Ecto neural progenitor cell (in vitro differentiated cells): ENCODE results near the gene PAN2.
"Not testable (repeated sequence)": the region's sequence is repeated elsewhere in the genome, so short reads cannot be mapped to it uniquely, and the experiment has no call there.

ENCODE experiments used
- DNase-seq: peaks from one replicate; pipeline ENCODE4 v3.0.0-alpha.2; 2018; ENCODE audit warnings: low spot score

PAN2 gene

DNA sequence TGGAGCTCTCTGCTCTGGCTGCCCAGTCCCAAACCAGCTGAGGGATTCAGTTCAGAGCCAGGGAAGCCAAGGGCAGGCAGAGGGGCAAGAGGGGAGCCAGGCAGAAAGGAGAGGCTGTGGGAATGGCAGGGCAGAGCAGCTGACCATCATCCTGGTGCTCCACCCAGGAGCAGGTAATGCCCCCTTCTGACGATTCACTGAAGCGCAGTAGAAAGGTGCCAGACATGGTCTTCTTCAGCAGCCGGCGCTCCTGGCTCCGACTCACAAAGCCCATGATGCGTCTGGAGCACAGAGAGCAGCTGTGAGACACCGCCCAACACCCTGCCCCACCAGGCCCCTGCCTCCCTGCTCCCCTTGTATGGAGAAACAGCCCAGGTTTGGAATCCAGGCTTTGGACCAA lies 12.9 kb upstream of the PAN2 start:
- DNase-seq: no peak

DNA sequence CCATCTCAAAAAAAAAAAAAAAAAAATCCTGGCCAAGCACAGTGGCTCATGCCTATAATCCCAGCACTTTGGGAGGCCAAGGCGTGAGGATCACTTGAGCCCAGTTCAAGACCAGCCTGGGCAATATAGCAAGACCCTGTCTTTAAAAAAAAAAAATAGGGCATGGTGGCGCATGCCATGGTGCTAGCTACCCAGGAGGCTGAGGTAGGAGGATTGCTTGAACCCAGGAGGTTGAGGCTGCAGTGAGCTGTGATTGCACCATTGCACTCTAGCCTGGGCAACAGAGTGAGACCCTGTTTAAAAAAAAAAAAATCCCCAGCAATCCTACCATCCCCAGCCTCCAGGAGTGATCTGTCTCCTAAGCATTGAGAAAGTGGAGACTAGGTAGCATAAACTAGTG lies 8.5 kb upstream of the PAN2 start:
- DNase-seq: not testable (repeated sequence)

DNA sequence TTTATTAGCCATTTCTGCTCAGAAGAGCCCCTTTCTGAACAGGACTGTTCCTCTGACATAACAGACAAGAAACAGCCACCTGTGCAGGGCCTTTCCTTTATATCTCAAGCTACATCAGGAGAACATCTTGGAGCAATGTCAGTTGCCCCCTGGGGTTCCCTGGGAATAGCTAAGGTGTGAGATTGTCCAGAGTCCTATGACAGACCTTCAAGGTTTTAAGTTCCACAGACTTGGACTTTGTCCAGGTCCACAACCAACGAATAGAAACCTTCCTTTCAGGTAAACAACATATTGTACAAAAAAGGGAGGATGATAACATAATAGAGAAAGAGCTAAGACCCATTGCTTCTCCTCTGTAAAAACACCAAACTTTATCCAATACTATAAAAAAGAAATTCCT lies 7.8 kb upstream of the PAN2 start:
- no peak for DNase-seq

DNA sequence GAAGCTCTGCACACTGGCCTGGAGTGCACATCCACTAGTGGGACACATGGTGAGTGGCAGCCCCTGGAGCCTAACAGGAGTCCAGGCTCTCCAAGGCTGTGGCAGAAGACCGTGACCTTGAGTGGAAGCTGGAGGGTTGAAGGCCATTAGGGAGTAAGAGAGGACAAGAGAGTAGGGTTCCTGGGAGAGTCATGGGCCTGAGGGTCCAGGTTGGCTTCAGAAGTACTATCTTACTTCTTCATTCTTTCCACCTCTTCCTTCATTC lies 5.3 kb upstream of the PAN2 start:
- no peak for DNase-seq

DNA sequence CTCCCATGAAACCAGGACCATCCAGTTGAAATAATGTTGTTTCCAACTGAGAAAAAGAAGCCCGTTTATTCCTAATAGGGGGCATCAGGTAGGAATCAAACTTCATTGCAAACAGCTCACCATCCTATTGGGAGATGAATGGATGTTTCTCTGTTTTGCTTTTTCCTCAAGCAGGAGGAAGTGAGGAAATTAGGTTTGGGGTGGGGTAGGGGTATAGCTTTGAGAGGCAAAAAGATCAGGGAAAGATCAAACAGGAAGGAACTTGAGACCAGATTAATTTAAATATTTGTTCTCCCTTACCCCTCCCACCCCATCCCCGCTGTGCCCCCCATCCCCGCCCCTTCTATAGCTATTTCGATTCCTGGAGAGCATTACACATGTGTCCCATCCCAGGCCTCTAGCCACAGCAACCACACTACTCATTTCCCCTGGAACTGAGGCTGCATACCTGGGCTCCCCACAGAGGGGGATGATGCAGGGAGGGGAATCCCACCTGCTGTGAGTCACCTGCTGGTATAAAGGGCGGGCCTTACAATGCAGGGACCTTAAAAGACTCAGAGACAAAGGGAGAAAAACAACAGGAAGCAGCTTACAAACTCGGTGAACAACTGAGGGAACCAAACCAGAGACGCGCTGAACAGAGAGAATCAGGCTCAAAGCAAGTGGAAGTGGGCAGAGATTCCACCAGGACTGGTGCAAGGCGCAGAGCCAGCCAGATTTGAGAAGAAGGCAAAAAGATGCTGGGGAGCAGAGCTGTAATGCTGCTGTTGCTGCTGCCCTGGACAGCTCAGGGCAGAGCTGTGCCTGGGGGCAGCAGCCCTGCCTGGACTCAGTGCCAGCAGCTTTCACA lies 4.7 kb upstream of the PAN2 start, which contains the start of gene IL23A:
Gene IL23A (plus strand): TSS at position 577 of the 850 bp plus-strand sequence. CDS start 161 bp downstream, at position 738.
- DNase-seq: no peak

DNA sequence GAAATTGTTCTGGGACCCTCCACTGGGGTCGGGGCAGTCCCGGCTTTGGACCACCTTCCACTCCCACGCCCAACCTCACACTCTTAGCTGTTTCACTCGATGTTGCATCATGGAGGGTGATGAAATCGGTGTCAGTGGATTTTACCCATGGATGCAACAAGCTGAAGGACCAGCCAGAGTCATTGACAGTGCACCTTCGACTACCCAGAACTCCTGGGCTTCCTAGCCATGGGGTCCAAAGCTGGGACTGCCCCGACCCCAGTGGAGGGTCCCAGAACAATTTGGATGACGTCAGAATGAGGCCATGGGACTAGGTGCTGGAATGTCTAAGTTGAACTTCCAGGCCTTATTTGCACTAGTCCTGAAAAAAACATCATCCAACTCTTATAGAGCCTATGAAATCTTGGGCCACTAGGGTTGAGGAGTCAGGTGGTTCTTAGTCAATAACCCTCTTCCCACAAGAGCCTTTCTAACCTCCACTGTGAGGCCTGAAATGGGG lies 4.0 kb upstream of the PAN2 start:
- DNase-seq: no peak

DNA sequence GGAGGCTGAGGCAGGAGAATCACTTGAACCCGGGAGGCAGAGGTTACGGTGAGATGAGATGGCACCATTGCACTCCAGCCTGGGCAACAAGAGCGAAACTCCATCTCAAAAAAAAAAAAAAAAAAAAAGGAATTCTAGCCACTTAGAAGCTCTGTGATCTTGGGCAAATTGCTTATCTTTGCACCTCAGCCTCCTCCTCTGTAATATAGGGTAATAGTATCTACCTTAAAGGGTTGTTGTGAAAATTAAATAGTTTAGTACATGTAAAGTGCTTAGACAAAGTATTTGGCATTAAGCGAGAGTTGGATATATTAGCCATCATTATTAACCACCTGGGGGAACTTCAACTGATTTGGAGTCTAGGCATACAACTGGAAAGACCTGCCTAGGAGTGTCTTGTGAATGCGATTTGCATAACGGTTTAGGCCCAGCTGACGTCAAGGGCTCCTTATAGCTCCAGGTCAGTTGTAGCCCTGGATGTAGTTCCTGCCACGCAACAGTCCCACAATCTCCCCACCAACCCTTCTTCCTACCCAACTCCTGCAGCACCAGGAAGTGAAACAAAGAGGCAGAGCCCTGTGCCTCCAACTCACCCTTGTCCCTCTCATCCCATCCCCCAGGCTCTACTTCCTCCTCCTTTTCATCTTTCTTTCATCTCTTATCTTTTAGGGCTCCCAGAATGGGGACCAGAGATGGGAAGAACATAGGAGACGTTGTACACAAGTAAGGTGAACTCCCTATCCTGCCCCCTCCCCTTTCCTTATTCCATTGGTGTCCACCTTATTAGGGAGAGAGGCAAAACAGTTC lies 2.8 kb upstream of the PAN2 start:
- DNase-seq: no peak

DNA sequence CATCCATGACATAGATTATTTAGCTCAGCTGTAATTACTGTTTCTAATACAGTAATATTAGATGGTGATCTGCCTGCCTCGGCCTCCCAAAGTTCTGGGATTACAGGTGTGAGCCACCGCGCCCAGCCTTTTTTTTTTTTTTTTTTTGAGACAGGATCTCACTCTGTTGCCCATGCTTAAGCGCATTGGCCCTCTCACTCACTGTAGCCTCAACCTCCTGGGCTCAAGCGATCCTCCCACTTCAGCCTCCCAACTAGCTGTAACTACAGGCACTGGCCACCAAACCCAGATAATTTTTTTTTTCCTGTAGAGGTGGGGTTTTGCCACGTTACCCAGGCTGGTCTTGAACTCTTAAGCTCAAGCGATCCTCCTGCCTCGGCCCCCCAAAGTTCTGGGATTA lies 1.7 kb upstream of the PAN2 start:
- not testable (repeated sequence) for DNase-seq

DNA sequence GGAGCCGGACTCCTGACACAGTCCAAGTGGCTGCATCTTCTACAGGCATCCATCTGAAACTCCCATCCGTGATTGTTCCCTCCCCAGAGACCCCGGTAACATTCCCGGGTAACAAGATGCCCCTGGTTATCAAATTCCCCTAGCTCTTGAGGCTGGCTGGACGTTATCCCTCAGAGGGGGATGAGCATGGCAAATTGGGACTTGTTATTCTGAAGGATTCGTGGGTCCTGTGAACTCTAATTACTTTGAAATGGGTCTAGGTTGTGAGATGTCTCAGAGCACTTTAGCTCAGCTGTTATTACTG lies 642 bp upstream of the PAN2 start:
- DNase-seq: no peak

DNA sequence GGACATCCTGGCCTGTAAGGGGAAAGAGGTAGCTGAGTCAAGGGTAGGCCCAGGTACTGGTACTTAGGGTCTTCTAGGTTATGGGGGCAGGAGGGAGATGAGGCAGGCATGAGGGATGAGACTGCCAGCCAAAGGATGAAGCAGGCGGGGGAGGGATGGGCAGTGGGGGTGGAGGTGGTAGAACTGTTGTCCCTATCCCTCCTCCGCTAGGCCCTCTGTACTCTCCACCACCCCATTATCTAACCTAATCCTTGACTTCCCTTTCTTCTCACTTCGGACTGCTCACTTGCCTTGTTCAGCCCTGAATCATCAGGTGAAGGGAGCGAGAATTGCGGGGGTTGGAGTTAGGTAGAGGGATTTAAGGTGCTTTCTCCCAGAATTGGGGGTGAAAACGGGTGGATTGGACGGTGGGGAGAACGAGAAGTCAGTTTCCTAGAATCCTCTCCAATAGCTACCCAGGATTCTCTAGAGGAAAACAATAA lies 562 bp downstream of the PAN2 start:
- no peak for DNase-seq

DNA sequence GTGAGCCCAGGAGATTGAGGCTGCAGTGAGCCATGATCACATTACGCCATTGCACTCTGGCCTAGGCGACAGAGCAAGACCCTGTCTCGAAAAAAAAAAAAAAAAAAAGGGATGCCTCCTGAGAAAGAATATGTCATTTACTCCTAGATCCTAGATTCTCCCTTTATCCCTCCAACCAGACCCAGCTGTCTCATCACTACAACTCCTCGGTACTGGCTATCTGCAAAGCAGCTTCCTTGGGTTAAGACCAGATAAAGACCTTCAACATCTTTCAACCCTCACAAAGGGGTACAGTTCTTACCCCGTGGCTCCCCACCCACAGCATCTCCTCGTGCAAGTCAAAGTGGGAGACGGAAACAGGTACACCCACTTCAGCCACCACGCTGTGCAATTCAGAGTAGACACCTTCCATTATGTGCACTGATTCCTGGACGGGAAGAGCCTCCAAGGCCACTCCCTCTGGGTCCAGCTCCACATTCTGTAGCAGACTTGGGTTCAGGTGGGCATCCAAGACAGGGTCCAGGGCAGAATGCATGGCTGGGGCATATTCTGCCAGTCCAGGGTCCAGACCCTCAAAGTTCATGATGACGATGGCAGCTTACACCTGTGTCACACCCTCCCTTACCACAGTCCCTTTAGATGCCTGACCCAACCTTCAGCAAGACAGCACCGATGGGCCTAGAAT lies 1.1 kb downstream of the PAN2 start:
- no peak for DNase-seq

DNA sequence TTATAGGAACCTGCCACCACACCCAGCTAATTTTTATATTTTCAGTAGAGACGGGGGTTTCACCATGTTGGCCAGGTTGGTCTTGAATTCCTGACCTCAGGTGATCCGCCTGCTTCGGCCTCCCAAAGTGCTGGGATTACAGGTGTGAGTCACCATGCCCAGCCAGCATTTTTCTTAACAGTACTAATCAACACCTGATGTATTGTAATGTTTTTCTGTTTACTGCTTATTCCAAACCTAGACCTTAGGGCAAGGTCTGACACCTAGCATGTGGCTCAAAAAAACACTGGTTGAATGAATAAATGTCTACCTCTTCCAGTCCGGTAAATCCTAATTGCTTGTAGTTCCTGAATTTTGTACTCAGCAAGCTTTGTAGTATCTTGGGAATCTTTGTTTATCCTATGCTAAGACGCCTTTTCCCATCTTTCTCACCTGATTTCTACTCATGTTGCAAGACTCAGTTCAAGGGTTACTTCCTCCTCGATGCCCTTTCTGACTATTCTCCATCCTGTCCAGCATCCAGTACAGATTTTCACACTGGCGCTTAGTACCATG lies 2.8 kb downstream of the PAN2 start:
- DNase-seq: no peak

DNA sequence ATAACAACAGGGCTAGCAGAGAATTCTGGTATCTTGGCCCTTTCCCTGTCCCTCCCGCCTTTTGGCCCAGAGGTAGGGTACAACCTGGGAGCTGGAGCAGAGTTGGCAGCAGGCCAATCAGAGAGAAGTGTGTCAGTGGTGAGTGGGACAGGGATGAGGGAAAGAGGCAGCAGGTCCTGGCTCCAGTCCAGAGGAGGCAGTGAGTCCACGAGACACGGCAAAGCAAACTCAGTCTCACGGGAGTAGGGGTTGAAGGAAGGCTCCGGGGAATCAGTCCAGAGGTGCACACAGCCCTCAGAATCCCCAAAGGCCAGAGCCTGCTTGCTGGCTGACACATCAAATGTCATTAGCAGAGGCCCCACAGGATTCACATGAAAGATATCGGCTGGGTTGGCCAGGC lies 7.3 kb downstream of the PAN2 start:
- DNase-seq: no peak

DNA sequence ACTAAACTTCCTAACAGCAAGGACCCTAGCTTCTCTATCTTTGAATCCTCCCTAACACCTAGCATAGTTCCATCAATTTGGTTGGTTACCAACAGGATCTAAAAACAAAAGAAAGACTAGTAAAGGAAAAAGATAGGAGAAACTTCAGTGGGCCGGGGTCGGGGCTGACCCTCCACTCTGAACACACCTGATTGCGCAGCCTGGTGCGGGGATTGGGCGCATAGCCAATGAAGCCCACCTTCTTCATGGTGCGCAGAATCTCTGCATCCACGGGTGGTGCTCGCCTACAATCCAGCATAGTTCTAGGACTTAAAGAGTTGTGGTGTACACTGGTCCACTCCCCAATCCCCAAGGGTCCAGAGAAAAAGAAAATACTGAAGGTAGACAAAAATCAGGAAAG lies 7.7 kb downstream of the PAN2 start:
- DNase-seq: no peak

DNA sequence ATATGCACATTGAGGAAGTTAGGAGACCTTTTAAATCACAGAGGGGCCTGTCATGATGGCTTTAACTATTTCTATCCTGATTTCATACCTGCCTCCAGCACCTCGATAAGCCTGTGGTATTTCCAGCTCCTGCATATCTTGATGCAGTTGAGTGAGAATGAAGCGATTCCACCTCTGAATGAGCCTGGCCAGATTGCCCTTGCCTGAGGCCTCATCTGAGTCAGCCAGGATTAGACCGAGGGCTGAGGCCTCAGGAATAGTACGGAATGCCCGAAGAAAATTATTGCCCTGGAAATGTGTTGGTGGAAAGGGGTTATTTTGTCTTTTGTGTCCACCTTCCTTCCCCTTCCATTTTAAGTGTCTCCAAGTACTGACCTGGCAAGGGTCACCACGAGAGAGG lies 9.6 kb downstream of the PAN2 start:
- DNase-seq: no peak

DNA sequence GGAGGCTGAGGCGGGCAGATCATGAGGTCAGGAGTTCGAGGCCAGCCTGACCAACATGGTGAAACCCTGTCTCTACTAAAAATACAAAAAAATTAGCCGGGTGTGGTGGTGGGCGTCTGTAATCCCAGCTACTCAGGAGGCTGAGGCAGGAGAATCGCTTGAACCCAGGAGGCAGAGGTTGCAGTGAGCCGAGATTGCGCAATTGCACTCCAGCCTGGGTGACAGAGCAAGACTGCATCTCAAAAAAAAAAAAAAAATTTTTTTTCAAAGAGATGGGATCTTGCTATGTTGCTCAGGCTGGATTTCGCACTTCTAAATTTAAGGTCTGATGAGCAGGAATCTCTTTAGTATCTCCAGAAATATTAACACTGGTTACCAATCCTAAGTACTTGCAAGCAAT lies 12.2 kb downstream of the PAN2 start:
- DNase-seq: not testable (repeated sequence)

DNA sequence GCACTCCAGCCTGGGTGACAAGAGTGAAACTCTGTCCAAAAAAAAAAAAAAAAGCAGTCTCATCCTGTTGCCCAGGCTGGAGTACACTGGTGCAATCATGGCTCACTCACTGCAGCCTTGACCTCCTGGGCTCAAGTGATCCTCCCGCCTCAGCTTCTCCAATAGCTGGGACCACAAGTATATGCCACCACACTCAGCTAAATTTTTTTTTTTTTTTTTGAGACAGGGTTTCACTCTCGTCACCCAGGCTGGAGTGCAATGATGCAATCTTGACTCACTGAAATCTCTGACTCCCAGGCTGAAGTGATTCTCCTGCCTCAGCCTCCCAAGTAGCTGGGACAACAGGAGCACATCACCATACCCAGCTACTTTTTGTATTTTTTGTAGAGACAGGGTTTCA lies 12.8 kb downstream of the PAN2 start:
- no peak for DNase-seq

DNA sequence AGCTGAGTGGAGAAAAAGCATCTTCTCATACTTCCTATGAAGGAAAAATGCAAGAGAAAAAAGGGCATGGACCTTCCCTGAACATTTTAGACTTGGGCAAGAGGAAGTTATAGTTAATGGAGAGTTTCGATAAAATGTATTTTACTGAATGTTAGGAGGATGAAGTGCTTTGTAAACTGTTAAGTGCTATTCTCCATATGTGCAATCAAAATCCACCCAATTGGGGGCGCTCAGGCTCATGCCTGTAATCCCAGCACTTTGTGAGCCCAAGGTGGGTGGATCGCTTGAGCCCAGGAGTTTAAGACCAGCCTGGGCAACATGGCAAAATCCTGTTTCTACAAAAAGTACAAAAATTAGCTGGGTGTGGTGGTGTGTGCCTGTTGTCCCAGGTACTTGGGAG lies 16.1 kb downstream of the PAN2 start:
- DNase-seq: no peak

DNA sequence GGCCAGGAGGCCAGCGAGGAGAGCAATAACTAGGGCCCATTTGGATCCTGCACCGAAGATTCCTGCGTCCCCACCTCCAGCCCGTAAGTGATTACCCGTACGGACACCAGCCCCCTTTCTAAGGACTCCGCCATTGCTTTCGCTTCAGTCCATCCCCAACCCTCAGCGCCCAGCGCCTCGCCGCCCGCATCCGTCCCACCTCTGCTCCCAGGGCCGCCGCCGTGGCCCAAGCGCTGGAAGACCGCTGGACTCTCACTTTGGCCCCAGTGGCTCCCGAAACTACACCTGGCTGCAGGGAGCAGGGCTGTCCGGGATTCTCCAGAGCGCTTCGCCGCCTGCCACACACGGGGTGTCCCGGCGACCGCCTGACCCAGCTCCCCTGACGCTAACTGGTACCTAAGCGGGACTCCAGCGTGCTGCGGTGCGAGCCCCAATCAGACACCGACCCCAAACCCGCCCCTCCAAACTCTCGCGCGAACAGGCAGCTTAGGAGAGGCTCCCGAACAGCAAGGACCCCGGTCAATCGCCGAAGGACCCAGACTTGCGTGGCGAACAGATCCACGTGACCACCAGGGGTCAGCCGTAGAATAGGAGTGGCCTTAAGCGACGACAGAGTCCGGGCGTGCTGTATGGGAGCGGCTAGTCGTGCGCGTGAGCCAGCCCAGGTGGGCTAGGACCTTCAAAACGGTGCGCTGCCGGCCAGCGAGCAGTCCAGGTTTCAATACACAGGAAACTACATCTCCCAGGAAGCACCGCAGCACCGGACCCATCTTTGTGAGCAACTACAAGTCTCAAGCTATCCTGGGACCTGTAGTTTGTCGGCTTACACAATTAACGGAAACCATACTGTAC lies 18.0 kb downstream of the PAN2 start, which contains the start of gene CNPY2:
Gene CNPY2 (minus strand): TSS at position 367 of the 852 bp plus-strand sequence. CDS start 771 bp downstream, outside the sequence.
- DNase-seq: peak; percentile 99

DNA sequence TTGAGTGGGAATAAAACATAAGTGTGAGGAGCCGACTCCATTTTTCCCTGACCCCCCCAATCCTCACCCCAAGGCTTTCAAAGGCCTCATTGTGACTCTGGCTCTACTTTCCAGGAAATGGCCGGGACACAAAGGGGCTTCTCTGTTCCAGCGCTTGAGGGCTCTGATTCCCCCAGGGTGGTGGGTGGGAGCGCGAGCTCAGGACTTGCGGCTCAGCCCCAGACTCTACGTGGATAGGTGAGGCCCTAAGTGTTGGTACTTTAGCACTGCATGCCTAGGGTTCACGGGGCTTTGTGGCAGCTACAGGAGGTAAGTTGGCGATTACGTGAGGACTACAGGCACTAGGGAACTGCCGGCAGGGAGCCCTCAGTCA lies 18.6 kb downstream of the PAN2 start:
- peak; percentile 72 for DNase-seq

DNA sequence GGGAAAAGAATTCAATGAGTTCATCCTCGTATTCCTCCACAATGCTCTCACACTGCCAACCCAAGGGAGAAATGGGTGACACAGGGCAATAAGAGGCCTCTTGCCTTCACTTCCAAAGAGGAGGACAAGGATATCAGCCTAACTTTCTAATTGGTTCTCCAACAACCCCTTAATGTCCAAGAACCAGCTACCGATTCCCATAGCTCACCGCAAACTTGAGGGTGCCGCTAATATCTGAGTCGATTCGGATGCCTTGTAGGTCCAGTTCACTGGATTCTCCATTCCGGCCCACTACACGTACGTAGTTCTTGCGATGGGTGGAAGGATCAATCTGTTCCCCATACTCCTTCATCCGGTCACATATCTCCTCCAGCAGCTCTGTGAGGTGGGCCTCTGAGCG lies 22.8 kb downstream of the PAN2 start:
- DNase-seq: no peak

DNA sequence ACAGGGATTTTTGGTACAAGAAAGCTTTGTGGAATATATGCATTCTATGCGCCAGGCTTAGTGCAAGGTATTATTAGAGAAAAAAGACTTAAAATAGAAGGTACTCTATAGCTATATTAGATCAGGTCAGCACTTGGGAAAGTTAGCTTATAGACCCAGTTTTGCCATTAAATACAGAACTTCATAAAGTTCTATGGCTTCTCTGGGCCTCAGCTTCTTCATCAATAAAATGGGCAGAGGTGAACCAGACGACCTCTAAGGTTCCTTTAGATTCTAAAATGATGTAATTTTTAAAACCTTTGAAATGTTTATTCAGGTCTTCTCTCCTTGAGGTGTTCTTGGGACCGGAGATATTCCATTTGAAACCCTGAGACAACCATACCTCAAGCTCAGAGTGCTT lies 25.1 kb downstream of the PAN2 start:
- no peak for DNase-seq
